Keratinocyte (primary cell): ENCODE measurements around the gene RPP30.

ENCODE experiments used
- CTCF ChIP-seq, 3 experiments: IDR thresholded peaks in 1 of 3; conservative IDR thresholded peaks in 1 of 3; optimal IDR thresholded peaks in 1 of 3; 2 replicates in 2 of 3; 3 replicates in 1 of 3; pipeline versions ENCODE3 to v1.5.1; 2011; ENCODE audit warnings: low read length in 3 of 3, mild to moderate bottlenecking in 3 of 3, moderate library complexity in 2 of 3, control low read depth in 1 of 3, inconsistent platforms in 1 of 3; ENCODE audit not compliant: insufficient read depth in 2 of 3; ENCODE audit errors: extremely low read depth in 1 of 3
- EZH2 ChIP-seq: IDR thresholded peaks from one replicate; pipeline ENCODE4 v1.6.1; 2012; ENCODE audit warnings: inconsistent platforms, mild to moderate bottlenecking, low read length, moderate library complexity

- TF ChIP-seq CTCF (optimal IDR thresholded peaks at IDR 0.05 in 1 of 3, IDR thresholded peaks at IDR 0.05 in 1 of 3, conservative IDR thresholded peaks at IDR 0.05 in 1 of 3; ENCODE audit: extremely low read depth in 1 of 3, insufficient read depth in 2 of 3, low read length in 3 of 3) = no peak
- TF ChIP-seq EZH2 = no peak
Observed at GRCh38 chr10:90855126-90855525, 16.6 kb upstream of the RPP30 start.
